ENCODE measurements around the gene CIAO1.
A peak's percentile ranks its signal among the peaks of the same experiment; 100 is the strongest.
"Not testable (repeated sequence)": the region's sequence is repeated elsewhere in the genome, so short reads cannot be mapped to it uniquely, and the experiment has no call there.

Gene CIAO1

GRCh38 chr2:96265840-96266679 lies at the start of gene CIAO1, which contains the start of gene TMEM127:
TSS of gene CIAO1 (plus strand) at chr2:96266225. CDS start at chr2:96266351, 126 bp downstream.
TSS of gene TMEM127 (minus strand) at chr2:96265997. CDS start at chr2:96265381, 616 bp downstream.
- DNase-seq (ENCODE audit: extremely low read depth in 1 of 2, low read depth in 1 of 2): peak; percentile 99 to 100

- no peak for DNase-seq (ENCODE audit: extremely low read depth in 1 of 2, low read depth in 1 of 2)
Measured at GRCh38 chr2:96218508-96219131, 47.4 kb upstream of the CIAO1 start.

GRCh38 chr2:96219959-96220358 lies 46.1 kb upstream of the CIAO1 start:
- not testable (repeated sequence) for DNase-seq (ENCODE audit: extremely low read depth in 1 of 2, low read depth in 1 of 2)

GRCh38 chr2:96221106-96221505 lies 44.9 kb upstream of the CIAO1 start:
- not testable (repeated sequence) for DNase-seq (ENCODE audit: extremely low read depth in 1 of 2, low read depth in 1 of 2)

- no peak for DNase-seq (ENCODE audit: extremely low read depth in 1 of 2, low read depth in 1 of 2)
Measured at GRCh38 chr2:96225016-96225533, 41.0 kb upstream of the CIAO1 start.

GRCh38 chr2:96231316-96231715 lies 34.7 kb upstream of the CIAO1 start:
- no peak for DNase-seq (ENCODE audit: extremely low read depth in 1 of 2, low read depth in 1 of 2)

GRCh38 chr2:96233436-96233835 lies 32.6 kb upstream of the CIAO1 start:
- no peak for DNase-seq (ENCODE audit: extremely low read depth in 1 of 2, low read depth in 1 of 2)

GRCh38 chr2:96233880-96234316 lies 32.1 kb upstream of the CIAO1 start:
- no peak for DNase-seq (ENCODE audit: extremely low read depth in 1 of 2, low read depth in 1 of 2)

- DNase-seq (ENCODE audit: extremely low read depth in 1 of 2, low read depth in 1 of 2): no peak
Measured at GRCh38 chr2:96236882-96237281, 29.1 kb upstream of the CIAO1 start.

GRCh38 chr2:96238266-96238665 lies 27.8 kb upstream of the CIAO1 start:
- no peak for DNase-seq (ENCODE audit: extremely low read depth in 1 of 2, low read depth in 1 of 2)

GRCh38 chr2:96239091-96239490 lies 26.9 kb upstream of the CIAO1 start:
- DNase-seq (ENCODE audit: extremely low read depth in 1 of 2, low read depth in 1 of 2): no peak

GRCh38 chr2:96239745-96240264 lies 26.2 kb upstream of the CIAO1 start:
- DNase-seq (ENCODE audit: extremely low read depth in 1 of 2, low read depth in 1 of 2): no peak

GRCh38 chr2:96240341-96241038 lies 25.5 kb upstream of the CIAO1 start:
- DNase-seq (ENCODE audit: extremely low read depth in 1 of 2, low read depth in 1 of 2): no peak

- DNase-seq (ENCODE audit: extremely low read depth in 1 of 2, low read depth in 1 of 2): no peak
Measured at GRCh38 chr2:96241227-96241626, 24.8 kb upstream of the CIAO1 start.

- peak; percentile 27 to 72 for DNase-seq (ENCODE audit: extremely low read depth in 1 of 2, low read depth in 1 of 2)
Measured at GRCh38 chr2:96241900-96242611, 24.0 kb upstream of the CIAO1 start.

- DNase-seq (ENCODE audit: extremely low read depth in 1 of 2, low read depth in 1 of 2): no peak
Measured at GRCh38 chr2:96243843-96244242, 22.2 kb upstream of the CIAO1 start.

GRCh38 chr2:96245609-96246390 lies 20.2 kb upstream of the CIAO1 start:
- DNase-seq (ENCODE audit: extremely low read depth in 1 of 2, low read depth in 1 of 2): no peak

- DNase-seq (ENCODE audit: extremely low read depth in 1 of 2, low read depth in 1 of 2): no peak
Measured at GRCh38 chr2:96247009-96247408, 19.0 kb upstream of the CIAO1 start.

GRCh38 chr2:96247896-96248295 lies 18.1 kb upstream of the CIAO1 start:
- DNase-seq (ENCODE audit: extremely low read depth in 1 of 2, low read depth in 1 of 2): no peak

GRCh38 chr2:96248624-96249023 lies 17.4 kb upstream of the CIAO1 start:
- DNase-seq (ENCODE audit: extremely low read depth in 1 of 2, low read depth in 1 of 2): no peak
